AG04450 (cell line): ENCODE data around the gene UTF1. TPM values are rescaled to one million over a fixed set of nuclear protein-coding genes. Genes with fewer than 3 reads are reported as not detected.

Experiments
- CTCF ChIA-PET: fragments of 300-600, 350-600 bp; formaldehyde crosslinking; extraction: SDS; loops from one replicate; lab custom pipeline; 2022; ENCODE audit warnings: antibody characterized with exemption, inconsistent platforms; lab: Charles Lee
- POLR2A ChIA-PET: fragments of 350-600 bp; formaldehyde crosslinking; extraction: SDS; loops from one replicate; lab custom pipeline; 2021; ENCODE audit warnings: antibody characterized with exemption, inconsistent platforms; lab: Yijun Ruan, JAX
- DNase-seq: peaks from one replicate; pipeline ENCODE4 v3.0.0-alpha.2; 2011; ENCODE audit warnings: low read depth, low spot score
- H3K27ac ChIP-seq: one replicate; pipeline ENCODE4 v1.5.1; 2012; ENCODE audit warnings: low read depth, low read length, control low read depth
- H3K27me3 ChIP-seq: one replicate; pipeline ENCODE4 v1.6.0; 2012; ENCODE audit warnings: low read length; ENCODE audit not compliant: control insufficient read depth, insufficient read depth
- H3K4me3 ChIP-seq: 2 replicates; pipeline ENCODE4 v1.5.1; 2011; ENCODE audit warnings: mild to moderate bottlenecking, low read depth, low read length, control low read depth
- H3K9me3 ChIP-seq: 2 replicates; pipeline ENCODE4 v1.5.1; 2012; ENCODE audit warnings: low read length; ENCODE audit not compliant: control insufficient read depth, insufficient read depth
- polyA minus RNA-seq: library from RNA; depleted of rRNA, polyadenylated mRNA; stranded (reverse); fragments of >200 nt; gene quantifications from 2 replicates; pipeline ENCODE4 v1.2.3, GENCODE V29; 2011; rRNA and poly(A)+ RNA removed
- polyA plus RNA-seq: library from polyadenylated mRNA; depleted of rRNA; stranded (reverse); fragments of >200 nt; gene quantifications from 2 replicates; pipeline ENCODE4 v1.2.3, GENCODE V29; 2011; rRNA removed
- TF ChIP-seq, protein P1 (sequence below): IDR thresholded peaks from 2 replicates; pipeline ENCODE4 v1.5.1; 2011; ENCODE audit warnings: low read depth, low read length, control low read depth, inconsistent platforms

UTF1 gene, protein sequence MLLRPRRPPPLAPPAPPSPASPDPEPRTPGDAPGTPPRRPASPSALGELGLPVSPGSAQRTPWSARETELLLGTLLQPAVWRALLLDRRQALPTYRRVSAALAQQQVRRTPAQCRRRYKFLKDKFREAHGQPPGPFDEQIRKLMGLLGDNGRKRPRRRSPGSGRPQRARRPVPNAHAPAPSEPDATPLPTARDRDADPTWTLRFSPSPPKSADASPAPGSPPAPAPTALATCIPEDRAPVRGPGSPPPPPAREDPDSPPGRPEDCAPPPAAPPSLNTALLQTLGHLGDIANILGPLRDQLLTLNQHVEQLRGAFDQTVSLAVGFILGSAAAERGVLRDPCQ
- polyA plus RNA-seq (not detected in 2 replicates), polyA minus RNA-seq (not detected in 2 replicates)

DNA sequence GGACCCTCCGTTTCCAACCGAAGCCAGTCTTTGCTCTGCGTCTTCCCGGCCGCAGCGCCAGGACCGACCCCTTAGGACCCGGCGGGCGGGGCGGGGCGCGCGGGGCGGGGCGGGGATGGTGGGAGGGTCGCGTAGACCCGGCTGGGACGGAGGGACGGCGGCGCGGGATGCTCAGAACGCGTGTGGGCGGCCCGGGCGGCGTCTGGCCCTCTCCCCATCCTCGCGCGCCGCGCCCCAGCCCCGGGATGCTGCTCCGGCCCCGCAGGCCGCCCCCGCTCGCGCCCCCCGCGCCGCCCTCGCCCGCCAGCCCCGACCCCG, at the start of gene UTF1:
Gene UTF1 (plus strand): TSS at position 174 of the 318 bp plus-strand sequence. CDS start 72 bp downstream, at position 246.
- POLR2A ChIA-PET: no interaction called here
- CTCF ChIA-PET: no interaction called here

DNA sequence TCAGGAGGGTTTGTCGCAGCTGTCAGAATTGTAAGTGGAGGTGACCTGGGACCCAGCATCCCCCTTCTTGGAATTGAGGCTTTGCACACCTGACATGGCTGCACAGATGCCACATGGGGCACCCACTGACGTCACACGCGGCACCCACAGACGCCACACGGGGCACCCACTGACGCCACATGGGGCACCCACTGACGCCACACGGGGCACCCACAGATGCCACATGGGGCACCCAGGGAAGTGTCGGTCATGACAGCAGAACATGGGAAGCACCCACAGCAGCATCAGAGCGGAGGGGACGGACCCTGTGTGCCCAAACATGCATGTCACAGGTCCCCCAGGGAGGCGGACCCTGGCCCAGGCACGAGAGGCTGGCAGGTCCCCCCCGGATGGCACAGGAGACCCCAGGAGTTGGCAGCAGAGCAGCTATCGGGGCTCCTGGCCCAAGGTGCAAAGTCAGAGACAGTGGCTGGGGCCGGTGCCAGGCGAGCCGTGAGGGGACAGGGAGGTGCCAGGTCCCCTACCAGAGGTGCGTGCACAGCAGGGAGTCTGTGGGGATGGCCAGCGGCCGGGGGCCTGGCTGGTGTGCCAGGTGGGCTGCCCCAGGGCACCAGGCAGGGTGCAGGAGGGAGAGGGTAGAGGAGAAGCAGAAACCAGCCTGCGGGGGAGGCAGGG, 48.9 kb upstream of the UTF1 start:
- ChIA-PET CTCF (no interaction called here), POLR2A (no interaction called here)
- TF ChIP-seq, protein P1, sequence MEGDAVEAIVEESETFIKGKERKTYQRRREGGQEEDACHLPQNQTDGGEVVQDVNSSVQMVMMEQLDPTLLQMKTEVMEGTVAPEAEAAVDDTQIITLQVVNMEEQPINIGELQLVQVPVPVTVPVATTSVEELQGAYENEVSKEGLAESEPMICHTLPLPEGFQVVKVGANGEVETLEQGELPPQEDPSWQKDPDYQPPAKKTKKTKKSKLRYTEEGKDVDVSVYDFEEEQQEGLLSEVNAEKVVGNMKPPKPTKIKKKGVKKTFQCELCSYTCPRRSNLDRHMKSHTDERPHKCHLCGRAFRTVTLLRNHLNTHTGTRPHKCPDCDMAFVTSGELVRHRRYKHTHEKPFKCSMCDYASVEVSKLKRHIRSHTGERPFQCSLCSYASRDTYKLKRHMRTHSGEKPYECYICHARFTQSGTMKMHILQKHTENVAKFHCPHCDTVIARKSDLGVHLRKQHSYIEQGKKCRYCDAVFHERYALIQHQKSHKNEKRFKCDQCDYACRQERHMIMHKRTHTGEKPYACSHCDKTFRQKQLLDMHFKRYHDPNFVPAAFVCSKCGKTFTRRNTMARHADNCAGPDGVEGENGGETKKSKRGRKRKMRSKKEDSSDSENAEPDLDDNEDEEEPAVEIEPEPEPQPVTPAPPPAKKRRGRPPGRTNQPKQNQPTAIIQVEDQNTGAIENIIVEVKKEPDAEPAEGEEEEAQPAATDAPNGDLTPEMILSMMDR: no peak
- Histone ChIP-seq H3K4me3 (no peak overlapping the region), H3K27me3 (no peaks in the 10 kb centered on the region), H3K9me3 (peaks cover 94% of the 10 kb centered on the region), H3K27ac (no peak overlapping the region)
- no peak for DNase-seq

More for the DNA sequence above, at the start of gene UTF1:
- TF ChIP-seq, protein P1: no peak
- H3K9me3 ChIP-seq: peaks cover 4% of the 10 kb centered on the region; the same call in 1 of the 2 replicates
- no peak within 1 kb of the TSS for H3K27ac ChIP-seq
- H3K27me3 ChIP-seq: peaks cover 43% of the 10 kb centered on the region
- DNase-seq: no peak
- no peak within 1 kb of the TSS for H3K4me3 ChIP-seq

DNA sequence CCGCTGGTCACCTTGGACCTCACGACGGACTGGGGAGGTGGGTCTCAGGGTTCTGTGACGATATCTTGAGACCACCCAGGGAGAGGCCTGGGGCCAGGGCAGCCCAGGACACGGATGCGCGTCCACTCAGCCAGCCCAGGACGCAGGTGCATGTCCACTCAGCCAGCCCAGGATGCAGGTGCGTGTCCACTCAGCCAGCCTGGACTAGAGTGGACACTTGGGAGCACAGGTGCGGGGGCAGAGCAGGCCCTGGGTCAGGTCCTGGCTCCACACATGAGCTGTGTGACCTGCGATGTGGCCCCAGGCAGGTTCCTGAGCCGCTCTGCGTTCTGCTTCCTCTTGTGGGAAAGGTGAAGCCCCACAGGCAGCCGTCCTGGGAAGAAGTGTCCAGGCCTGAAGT, 47.8 kb upstream of the UTF1 start:
- H3K9me3 ChIP-seq: peaks cover 94% of the 10 kb centered on the region
- H3K27me3 ChIP-seq: no peaks in the 10 kb centered on the region
- ChIA-PET POLR2A (no interaction called here), CTCF (no interaction called here)
- TF ChIP-seq, protein P1: no peak
- DNase-seq: no peak
- no peak overlapping the region for H3K27ac ChIP-seq
- H3K4me3 ChIP-seq: no peak overlapping the region

DNA sequence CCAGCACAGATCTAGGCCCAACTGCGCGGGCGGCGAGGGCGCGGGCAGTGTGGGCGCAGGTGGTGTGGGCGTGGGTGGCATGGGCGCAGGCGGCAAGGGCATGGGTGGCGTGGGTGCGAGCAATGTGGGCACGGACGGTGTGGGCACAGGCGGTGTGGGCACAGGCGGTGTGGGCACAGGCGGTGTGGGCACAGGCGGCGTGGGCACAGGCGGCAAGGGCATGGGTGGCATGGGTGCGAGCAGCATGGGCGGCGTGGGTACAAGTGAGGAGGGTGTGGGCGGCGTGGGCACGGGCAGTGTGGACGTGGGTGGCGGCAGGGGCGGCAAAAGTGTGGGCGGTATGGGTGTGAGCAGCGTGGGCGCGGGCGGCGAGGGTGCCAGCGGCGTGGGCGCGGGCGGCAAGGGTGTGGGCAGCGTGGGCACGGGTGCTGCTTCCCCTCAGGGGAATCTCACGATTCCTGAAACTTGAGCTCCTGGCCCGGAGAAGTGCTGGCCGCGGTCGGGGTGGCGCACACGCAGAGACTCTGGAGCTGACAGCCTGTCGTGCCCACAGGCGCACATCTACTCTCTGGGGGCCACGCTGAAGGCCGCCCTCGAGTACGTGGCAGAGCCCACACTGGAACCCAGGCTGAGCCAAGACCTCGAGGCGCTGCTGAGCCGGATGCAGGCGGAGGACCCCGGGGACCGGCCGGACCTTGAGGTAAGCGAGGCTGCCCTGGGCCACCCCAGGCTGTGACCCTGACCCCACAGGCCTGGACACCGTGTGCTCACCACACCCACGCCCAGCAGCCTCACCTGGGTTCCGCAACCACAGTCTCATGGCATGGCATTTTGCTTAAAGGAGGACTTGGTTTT, 47.0 kb upstream of the UTF1 start:
- Histone ChIP-seq H3K9me3 (peaks cover 92% of the 10 kb centered on the region), H3K27me3 (no peaks in the 10 kb centered on the region), H3K4me3 (no peak overlapping the region), H3K27ac (no peak overlapping the region)
- ChIA-PET POLR2A (no interaction called here), CTCF (no interaction called here)
- DNase-seq: no peak
- TF ChIP-seq, protein P1: no peak
